RWPE1 (cell line): ENCODE results near the gene NRIP1.
A peak's percentile ranks its signal among the peaks of the same experiment; 100 is the strongest.

Experiments
- CTCF ChIA-PET: fragments of 350-600 bp; sonication (Branson Sonifier 250); formaldehyde crosslinking; extraction: SDS; loops from one replicate; lab custom pipeline; 2021; lab: Yijun Ruan, JAX
- POLR2A ChIA-PET: fragments of 400-600 bp; formaldehyde crosslinking; extraction: SDS; loops from one replicate; lab custom pipeline; 2020; ENCODE audit warnings: antibody characterized with exemption; ENCODE audit not compliant: low non-redundant PET; lab: Yijun Ruan, JAX
- DNase-seq: peaks from one replicate; pipeline ENCODE4 v3.0.0; 2012; ENCODE audit warnings: low spot score
- H3K27ac ChIP-seq: fragments of 450-650 bp; 2 replicates; pipeline ENCODE4 v1.5.1; 2017
- TF ChIP-seq, protein P1 (sequence below): fragments of 450-650 bp; conservative IDR thresholded peaks from 2 replicates; pipeline ENCODE4 v1.5.1; 2017; ENCODE audit warnings: low read depth, mild to moderate bottlenecking

The NRIP1 gene, protein sequence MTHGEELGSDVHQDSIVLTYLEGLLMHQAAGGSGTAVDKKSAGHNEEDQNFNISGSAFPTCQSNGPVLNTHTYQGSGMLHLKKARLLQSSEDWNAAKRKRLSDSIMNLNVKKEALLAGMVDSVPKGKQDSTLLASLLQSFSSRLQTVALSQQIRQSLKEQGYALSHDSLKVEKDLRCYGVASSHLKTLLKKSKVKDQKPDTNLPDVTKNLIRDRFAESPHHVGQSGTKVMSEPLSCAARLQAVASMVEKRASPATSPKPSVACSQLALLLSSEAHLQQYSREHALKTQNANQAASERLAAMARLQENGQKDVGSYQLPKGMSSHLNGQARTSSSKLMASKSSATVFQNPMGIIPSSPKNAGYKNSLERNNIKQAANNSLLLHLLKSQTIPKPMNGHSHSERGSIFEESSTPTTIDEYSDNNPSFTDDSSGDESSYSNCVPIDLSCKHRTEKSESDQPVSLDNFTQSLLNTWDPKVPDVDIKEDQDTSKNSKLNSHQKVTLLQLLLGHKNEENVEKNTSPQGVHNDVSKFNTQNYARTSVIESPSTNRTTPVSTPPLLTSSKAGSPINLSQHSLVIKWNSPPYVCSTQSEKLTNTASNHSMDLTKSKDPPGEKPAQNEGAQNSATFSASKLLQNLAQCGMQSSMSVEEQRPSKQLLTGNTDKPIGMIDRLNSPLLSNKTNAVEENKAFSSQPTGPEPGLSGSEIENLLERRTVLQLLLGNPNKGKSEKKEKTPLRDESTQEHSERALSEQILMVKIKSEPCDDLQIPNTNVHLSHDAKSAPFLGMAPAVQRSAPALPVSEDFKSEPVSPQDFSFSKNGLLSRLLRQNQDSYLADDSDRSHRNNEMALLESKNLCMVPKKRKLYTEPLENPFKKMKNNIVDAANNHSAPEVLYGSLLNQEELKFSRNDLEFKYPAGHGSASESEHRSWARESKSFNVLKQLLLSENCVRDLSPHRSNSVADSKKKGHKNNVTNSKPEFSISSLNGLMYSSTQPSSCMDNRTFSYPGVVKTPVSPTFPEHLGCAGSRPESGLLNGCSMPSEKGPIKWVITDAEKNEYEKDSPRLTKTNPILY (N-terminal part only)

DNA sequence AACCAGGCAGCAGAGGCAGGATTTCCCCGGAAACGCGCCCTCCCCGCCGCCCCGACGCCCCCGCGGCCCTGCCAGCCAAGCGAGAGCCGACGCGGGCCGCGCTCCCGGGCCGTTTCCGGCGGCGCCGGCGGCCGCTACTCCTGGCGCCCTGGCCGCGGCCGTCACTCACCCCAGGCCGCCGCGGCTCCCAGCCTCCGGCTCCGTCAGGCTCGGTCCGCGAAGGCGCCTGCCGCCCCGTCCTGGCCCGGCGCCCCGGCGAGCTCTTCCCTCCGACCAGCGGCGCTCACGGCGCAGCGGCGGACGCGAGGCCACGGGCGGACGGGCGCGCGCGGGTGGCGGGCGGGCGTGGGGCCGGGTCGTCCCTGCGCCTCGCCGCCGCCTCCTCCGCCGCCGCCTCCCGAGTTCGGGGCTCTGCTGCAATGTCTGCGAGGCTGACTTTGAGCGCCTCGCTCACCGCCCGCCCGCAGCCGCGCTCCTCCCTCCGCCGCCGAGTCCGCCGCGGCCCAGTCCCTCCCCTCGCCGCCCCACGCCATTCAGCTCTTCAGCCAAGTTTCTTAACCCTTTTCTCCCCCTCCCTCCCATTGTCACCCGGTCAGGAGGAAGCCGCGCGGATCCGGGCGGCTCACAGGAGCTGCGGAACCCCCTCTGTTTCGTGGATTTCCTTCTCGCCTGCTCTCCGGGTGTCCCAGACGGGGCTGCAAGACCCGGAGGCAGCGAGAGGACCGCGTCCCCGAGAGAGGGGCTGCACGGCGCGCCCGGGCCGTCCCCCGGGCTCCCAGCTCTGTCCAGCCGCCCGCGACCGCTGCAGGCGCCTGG is at the start of gene NRIP1:
TSS of gene NRIP1 (minus strand) at position 425 of the 816 bp plus-strand sequence. CDS start 96,808 bp downstream, outside the sequence.
- POLR2A ChIA-PET: interaction anchor here (0.6 to 0.9 kb wide), 4 partner anchors 123 to 415 kb away, joined by 3 to 5 read pairs (median 4); no protein-coding TSS in a partner anchor
- TF ChIP-seq, protein P1, sequence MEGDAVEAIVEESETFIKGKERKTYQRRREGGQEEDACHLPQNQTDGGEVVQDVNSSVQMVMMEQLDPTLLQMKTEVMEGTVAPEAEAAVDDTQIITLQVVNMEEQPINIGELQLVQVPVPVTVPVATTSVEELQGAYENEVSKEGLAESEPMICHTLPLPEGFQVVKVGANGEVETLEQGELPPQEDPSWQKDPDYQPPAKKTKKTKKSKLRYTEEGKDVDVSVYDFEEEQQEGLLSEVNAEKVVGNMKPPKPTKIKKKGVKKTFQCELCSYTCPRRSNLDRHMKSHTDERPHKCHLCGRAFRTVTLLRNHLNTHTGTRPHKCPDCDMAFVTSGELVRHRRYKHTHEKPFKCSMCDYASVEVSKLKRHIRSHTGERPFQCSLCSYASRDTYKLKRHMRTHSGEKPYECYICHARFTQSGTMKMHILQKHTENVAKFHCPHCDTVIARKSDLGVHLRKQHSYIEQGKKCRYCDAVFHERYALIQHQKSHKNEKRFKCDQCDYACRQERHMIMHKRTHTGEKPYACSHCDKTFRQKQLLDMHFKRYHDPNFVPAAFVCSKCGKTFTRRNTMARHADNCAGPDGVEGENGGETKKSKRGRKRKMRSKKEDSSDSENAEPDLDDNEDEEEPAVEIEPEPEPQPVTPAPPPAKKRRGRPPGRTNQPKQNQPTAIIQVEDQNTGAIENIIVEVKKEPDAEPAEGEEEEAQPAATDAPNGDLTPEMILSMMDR: no peak
- CTCF ChIA-PET: interaction anchor here (0.7 to 0.8 kb wide), 2 partner anchors 272 to 488 kb away, joined by 3 to 4 read pairs; no protein-coding TSS in a partner anchor
- DNase-seq: peak; percentile 67
- H3K27ac ChIP-seq: peak within 1 kb of the TSS; percentile 93

DNA sequence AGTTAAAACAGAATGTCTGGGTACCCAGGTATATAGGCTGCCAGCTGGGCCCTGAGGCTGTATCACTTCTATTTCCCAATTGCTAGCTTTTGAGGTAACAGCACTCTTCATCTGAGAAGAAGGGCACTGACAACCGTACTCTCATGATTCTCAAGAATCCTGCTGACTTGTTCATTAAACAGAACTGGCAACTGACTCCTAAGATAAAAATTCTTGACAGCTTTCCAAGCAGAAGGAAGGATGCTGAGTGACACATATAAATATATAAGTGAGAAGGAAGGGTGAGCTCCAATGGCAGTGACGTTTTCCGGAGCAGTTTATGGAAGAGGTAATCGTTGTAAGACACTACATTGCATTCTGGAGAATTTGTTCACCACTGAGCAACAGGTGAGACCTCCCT is 48.1 kb upstream of the NRIP1 start:
- TF ChIP-seq, protein P1: no peak
- ChIA-PET CTCF (no interaction called here), POLR2A (no interaction called here)
- no peak overlapping the region for H3K27ac ChIP-seq
- no peak for DNase-seq

DNA sequence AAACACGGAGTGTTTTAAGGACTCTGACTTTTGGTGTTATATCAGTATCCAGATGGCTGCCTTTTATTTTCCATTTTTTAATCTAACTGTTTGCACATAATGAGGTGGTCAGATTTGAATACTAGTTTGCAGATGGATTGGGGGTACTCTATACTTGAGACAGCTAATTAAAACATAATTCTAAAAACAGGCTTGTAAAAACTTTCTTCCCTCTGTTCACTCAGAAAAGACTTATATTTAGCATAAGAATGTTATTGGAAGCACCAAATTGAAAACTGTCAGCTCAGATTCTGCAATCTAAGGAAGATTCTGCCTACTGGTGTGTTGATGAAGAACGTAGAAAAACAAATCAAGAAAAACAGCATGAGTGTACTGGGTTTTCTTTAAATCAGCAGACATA is 44.0 kb upstream of the NRIP1 start:
- no peak overlapping the region for H3K27ac ChIP-seq
- CTCF ChIA-PET: interaction anchor here (0.5 kb wide), 1 partner anchor 214 kb away, joined by 3 read pairs; no protein-coding TSS in a partner anchor
- TF ChIP-seq, protein P1: no peak
- no peak for DNase-seq
- POLR2A ChIA-PET: no interaction called here

DNA sequence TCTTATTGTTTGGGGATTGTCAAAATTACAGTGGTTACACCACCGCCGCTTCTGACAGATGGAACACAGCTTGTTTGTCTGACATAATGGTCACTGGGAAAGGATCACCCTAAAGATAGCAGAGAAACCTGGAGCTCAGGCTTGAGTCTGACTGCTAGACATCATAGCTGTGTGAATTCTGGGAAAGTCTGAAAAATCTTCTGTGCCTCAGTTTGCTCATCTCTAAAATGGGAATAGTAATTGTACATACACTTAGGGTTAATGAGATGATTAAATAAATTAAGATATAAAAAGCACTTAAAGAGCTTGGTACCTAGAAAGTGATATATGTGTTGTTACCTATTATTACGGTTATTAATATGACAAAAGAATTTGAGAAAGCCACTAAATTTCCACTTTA is 39.7 kb upstream of the NRIP1 start:
- TF ChIP-seq, protein P1: no peak
- POLR2A ChIA-PET: no interaction called here
- no peak overlapping the region for H3K27ac ChIP-seq
- CTCF ChIA-PET: no interaction called here
- DNase-seq: no peak

DNA sequence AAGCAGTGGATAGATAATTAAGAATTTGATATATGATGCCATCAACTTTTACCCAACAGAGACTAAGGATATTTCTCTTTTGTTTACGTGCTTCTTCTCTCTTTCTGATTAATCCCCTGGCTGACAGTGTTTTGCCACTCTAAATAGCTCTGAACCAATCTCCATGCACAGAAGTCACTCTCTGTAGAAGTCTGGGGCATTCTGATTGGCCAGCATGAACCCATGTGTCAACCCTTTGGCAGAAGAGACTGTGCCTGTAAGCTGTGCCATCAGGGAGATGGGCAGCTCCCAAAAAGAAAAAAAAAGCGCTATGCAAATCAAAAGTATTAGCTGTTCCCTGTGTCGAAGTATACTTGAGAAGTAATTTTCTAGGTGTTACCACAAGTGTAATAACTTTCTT is 34.1 kb upstream of the NRIP1 start:
- no peak for DNase-seq
- ChIA-PET POLR2A (no interaction called here), CTCF (no interaction called here)
- TF ChIP-seq, protein P1: no peak
- no peak overlapping the region for H3K27ac ChIP-seq
